ENCODE data around the gene PFKP.
A peak's percentile ranks its signal among the peaks of the same experiment; 100 is the strongest.

Gene PFKP

DNA sequence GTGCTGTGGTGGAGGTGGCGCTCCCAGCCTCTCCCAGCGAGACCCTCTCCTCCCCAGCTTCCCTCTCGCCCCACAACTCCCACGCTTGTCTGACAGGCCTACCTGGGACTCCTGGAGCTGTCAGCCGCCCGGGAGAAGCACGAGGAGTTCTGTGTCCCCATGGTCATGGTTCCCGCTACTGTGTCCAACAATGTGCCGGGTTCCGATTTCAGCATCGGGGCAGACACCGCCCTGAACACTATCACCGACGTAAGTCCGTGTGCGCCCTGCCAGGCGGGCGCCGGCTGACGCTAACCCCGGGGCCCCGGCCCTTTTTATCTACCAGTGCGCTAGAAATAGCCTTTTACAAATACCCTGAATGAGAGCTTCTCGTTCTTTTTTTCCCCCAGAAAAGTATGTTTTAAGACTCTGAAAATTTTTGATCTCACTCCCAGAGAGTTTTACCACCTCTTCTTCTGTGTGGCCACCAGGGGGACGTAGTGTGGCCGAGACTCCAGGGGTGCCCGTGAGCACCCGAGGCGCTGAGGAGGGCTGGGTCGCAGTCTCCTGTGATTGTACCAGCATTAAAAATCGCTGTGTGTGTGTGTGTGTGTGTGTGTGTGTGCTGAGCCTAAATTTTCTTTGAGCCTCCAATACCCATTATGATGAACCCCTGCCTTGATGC lies 52.6 kb downstream of the PFKP start:
- DNase-seq, result no peak

DNA sequence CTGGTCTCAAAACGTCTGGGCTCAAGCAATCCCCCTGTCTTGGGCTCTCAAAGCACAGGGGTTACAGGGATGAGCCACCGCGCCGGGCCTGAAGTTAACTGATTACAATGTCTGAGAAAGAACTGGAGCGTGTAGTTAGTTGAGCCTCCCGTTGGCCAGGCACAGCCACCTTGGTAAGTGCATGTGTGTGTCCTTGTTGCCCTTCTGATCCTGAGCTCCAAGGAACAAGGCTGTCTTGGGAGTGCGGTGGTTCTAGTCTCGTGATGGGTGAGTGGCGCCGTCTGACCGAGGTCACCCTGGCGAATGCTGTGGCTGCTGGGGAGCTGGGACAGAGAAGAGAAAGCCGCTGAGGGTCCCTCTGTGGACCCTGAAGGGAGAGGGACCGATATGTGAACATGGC lies 54.7 kb downstream of the PFKP start:
- no peak for DNase-seq

DNA sequence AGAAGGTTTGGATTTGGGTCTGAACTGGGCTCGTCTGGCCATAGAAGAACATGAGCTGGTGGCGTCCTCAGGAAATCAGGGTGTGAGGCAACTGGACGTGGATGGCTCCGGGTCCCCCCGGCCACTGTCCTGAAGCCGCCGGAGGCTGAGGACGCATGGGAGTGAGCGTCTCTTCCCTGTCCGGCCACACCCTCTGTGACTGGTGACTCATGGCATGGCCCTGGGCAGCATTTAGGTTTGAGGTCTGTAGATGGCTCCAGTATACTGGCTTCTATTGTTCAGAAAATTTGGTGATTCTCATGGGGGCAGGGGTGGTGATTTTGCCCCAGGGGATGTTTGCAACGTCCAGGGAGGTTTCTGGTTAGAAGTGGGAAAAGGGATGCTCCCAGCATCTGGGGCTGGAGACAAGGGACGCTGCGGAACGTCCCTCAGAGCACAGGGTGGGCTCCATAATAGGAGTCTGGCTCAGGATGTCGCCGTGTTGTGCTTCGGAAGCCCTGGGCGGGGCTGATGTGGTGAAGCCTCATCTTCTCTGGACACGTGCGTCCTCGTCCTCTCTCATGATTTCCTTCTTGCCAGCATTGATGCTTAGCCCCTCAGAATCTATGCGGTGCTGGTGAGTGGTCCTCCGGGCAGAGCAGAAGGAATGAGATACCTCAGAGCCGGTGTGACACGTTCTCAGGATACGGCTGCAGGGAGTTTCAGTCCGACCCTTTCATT lies 55.3 kb downstream of the PFKP start:
- DNase-seq, result no peak

DNA sequence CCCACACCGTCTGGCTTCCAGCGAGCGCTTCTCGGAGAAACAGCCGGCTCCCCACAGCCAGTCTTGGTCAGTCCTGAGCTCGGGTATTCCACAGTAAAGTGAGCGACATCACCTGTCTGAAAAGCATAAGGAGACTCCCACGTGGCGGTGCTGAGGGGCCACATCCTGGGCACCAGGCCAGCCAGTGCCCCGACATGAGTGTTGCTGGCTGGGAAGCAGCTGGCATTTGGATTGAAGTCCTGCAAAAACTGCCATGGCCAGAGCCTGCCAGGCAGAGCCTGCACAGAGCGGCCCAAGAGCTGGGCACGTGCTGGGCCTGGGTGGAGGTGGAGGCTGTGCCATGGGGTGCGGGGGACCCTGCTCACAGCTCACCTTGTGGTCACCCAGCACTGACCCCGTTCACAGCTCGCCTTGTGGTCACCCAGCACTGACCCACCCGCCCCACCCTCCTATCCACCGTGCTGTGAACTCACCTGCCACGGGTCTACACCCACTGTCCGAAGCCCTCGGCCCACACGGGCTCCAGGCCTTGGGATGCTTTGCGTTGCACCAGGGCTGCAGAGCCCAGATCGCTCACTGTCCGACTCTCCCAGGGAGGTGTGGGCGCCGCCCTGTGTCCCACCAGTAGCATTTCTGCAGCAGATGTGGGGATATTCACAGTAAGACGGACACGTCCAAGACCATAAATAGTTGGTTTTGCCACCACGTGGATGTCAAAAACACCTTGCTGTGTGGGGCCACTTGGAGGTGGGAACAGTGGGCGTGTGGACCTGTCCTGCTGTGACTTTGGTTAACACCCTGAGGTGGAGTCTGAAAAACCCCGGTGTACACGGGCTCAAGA lies 56.4 kb downstream of the PFKP start:
- no peak for DNase-seq

DNA sequence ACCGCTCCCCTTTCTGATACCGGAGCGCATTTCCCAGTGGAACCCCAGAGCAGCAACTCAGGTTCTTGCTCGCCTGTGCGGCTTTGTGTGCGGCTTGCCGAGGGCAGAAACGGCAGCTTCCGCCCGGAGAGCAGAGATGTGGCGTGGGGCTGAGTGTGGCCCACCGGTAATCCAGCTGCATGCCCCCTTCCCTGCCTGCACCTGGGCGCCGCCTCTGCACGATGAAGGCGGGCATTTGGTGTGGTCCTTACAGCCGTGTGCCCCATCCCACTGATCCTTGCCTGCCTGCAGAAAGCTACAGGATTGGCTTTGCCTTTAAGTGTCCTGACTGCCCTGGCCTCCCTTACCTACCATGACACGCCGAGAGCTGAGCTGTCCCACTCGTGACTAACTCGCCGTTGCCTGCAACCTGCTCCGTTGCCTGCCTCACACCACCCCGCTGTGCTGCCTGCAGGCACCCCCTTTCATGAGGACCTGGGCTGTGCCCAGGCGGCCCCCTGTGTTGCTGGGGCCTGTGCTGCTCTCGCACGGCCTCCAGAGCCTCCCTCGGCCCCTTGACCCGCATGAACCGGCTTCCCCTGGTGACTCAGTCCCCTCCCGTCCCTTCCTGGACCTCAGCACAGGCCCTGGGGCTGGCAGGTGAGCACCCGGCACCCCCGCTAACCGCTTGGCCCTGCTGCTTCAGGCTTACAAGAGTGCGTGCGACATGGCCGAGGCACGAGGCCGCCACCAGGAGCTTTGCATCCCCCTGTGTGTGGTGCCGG lies 57.2 kb downstream of the PFKP start:
- no peak for DNase-seq

DNA sequence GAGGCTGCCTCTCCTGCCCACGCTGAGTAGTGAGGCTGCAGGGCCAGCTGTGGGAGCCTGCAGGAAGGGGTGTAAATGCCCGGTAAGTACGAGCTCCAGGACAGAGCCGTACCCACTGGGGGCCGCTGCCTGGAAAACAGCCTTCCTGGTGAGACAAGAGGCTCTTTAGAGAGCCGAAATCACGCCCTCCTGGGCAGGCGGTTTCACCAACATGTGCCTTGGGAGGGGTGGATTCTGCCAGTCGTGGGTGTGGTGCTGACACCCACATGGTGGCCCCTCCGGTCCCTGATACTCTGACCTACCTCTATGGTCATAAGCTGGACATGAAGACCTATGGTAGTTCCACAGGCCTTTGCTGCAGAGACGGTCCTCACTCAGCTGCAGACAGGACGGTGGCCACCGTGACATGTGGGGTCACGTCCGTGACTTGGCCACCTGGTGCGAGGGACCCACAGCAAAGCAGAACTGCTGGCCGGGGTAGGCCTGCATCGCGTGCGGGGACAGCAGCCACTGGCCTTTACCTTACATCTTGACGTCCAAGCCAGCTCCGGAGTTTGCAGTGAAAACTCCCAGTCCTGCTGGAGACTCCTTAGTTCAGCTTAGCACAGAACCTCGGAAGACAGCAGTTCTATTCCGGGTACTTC lies 58.3 kb downstream of the PFKP start:
- no peak for DNase-seq

DNA sequence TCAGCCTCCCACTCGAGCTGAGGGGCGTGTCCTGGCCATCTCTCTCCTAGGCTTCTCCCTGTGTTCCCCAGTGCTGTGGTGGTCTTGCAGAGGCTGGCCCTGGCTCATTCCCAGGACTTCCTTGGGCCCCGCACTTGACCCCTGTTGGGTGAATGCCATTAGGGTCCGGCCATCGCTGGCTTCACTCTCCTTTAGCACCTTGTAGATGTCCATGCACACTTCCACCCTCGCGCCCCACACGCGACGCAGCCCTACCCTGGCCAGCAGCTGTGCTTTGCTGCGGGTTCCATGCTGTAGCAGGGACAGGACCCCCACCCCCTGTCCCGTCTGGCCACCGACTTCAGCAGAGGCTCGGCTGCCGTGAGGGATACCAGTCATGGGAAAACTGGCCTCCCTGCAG lies 58.9 kb downstream of the PFKP start:
- no peak for DNase-seq

DNA sequence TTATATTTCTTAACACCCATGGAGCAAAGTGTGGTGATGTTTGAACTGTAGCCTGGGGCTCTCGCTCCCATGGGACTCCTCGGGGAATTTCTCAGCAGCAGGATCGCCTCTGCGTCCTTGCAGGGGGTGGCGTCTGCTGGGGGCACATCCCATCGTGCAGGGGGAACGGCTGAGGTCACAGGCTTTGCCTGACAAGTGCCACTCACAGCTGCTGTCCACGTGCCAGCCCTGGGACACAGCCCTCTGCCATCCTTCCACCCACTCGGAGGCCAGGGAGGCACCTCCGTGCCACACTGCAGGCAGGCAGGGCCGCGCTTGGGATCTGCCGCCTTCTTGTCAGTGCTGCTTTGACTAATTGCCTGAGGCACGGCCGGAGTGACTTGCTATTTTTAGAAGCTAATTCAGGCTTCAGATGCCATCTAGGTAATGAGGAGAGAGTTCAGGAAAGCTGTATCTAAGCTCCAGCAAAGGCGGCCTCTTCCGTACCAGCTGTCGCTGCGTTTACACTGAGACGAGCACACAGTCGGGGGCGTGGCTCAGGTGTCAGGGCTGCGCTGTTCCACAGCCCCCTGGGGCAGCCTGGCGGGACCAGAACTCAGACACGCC lies 59.5 kb downstream of the PFKP start:
- no peak for DNase-seq

DNA sequence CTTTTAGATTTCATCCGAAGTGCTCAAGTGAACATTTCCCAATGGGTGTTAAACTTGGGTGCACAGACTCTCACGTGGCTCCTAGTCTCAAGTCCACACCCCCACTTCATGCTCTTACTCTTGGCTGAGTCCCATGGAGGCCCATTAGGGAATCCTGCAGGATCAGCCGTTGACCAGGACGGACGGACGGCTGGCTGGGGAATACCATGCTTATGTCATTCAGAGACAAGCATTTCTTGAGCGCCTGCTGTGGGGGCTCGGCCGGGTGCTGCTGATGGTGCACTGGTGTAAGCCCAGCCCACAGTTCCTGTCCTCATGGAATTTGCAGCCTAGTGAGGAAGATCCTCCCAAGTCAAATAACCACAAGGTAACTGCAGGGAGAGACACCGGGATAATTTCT lies 60.6 kb downstream of the PFKP start:
- DNase-seq, result no peak

DNA sequence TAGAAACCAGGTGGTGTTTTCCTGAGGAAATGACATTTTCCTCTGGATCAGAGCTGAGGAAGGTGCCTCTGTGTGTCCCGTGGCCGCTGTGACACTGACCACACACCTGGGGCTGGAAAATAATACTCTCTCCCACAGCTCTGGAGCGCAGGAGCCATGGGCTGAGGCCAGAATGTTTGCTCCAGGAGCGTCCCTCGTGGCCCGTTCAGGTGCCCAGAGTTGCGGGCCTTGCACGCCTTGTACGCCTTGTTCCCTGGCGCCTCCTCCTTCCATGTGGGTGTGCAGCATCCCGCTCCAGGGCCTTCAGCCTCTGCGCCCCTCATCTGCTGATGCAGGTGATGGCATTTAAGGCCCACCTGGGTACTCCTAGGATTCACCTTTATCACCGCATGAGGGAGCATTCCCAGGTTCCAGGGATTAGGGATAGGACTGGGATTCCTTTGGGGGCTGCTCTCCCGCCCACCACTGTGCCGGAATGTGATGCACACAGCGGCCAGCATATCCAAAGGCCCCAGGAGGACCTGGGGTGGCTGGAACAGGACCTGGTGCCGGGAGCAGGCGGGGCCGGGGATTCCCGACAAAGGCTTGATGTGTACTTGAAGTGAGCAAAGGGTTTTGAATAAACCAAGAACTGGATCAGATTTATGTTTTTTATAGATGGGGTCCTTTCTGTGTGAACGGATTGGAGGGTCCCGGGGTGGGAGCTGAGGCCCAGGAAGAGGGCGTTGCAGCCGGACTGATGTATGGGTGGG lies 61.2 kb downstream of the PFKP start:
- no peak for DNase-seq

DNA sequence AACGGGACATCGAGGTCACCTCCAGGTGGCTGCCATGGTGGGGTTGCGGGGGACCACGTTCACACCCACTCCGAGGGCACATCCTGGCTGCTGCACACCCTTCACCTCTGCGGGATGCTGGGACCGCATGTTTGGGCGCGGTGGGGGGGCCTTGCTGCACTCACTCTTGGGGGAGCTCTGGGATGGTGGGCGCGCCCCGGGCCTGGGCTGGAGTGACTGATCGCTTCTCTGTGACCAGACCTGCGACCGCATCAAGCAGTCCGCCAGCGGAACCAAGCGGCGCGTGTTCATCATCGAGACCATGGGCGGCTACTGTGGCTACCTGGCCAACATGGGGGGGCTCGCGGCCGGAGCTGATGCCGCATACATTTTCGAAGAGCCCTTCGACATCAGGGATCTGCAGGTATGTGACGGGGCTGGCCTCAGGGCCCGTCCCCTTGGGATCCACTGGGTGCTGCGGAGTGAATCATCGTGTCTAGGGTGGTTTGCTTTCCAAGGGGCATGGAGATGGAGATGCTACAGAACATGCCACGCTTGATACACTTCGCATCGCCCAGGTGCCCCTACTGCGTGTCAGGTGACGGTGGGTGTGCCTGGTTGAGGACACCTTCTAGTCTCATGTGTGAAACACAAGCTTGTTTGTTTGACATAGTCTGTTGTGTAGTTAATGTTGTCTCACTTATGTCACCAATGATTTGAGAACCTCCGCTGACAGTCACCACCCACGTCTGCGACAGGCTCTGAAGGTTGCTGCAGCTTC lies 62.4 kb downstream of the PFKP start:
- DNase-seq, result no peak

DNA sequence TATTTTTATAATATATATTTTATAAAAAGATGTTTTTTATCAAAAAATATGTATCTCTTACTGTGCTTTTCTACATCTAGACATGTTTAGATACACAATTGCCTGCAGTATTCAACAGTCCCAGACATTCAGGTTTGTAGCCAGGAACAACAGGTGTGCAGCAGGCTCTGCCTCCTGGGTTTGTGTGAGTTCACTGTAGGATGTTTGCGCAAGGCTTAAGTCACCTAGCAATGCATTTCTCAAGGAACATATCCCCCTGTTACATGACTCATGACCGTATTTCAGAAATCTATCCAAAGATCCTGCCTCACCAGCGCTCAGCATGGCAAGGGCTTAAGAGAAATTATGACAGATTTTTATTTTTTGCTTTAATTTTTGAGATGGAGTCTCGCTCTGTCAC lies 63.8 kb downstream of the PFKP start:
- DNase-seq, result no peak

DNA sequence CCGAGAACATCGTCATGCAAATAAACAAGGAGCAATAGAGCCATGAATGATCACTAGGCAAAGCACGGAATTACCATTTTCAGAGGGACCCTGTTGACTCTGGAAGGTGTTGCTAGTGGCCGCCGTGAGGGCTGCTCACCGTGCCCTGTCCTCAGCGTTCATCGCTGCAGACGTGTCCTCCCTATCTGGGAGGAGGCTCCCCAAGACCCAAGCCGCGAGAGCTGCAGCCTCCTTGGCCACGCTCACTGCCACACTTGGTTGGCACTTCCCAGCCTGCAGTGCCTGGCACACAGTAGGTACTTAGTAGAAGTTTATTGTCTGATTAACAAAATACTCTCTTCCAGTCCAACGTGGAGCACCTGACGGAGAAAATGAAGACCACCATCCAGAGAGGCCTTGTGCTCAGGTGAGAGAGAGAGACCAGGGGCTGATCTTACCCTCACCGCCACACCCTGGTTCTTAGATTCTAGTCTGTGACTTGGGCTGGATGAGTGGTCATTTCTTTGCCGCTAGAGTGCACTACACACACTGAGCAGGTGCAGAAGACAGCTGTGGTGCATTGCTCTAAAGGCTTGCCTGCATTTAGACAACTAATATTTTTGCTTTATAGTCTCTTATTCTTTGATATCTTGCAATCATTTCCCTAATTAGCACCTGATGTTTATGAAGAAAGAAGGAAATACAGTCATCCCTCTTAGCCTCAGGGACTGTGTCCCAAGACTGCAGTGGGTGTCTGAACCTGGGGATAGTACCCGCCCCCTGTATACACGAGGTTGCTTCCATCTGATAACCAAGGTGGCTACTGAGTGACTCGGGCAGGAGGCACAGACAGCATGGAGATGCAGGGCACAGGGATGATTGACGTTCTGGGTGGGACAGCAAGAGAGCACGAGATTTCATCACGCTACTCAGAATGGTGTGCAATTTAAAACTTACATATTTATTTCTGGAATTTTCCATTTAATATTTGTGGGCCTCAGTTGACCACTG lies 65.0 kb downstream of the PFKP start:
- DNase-seq, result peak; percentile 30

DNA sequence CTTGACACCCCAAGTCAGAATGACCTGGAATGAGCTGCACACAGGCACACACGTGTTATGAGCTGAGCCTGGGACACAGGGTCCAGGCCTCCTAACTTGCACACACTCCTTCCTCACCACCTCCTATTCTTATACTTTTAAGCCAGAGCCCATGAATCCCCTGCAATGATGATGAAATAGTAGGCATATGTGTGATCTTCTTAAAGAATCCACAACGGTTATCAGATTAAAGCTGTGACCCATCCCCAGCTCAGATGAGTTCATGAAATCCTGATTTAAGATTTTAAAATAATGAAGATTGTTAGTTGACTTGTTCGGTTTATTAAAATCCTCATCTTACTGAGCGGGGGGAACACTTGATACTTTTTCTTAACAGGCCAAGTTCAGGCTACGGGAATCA lies 66.6 kb downstream of the PFKP start:
- no peak for DNase-seq

DNA sequence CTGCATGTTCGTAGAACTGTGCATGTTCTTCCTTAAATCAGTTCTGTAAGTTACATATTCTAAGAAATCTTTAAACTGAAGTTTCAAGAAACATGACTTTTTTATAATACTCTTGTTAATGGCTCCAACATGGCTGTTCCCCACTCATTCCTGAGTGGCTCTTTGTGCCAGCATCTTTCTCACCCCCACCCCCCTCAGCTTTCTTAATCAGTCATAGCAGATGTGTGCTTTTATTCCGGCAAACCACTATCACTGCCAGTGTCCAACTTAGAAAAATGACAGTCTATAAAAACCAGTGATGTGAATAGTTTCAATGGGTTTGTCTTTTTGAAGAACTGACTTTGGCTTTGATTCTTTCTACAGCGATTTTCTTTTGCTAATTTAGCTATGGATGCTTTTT lies 67.7 kb downstream of the PFKP start:
- no peak for DNase-seq

DNA sequence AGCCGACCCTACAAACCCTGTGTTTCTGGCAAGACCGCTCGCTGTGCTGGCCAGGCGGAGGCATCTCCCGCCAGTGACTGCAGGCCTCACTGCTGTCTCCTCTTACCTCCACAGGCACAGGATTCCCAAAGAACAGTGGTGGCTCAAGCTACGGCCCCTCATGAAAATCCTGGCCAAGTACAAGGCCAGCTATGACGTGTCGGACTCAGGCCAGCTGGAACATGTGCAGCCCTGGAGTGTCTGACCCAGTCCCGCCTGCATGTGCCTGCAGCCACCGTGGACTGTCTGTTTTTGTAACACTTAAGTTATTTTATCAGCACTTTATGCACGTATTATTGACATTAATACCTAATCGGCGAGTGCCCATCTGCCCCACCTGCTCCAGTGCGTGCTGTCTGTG lies 69.0 kb downstream of the PFKP start:
- DNase-seq, result peak; percentile 50

DNA sequence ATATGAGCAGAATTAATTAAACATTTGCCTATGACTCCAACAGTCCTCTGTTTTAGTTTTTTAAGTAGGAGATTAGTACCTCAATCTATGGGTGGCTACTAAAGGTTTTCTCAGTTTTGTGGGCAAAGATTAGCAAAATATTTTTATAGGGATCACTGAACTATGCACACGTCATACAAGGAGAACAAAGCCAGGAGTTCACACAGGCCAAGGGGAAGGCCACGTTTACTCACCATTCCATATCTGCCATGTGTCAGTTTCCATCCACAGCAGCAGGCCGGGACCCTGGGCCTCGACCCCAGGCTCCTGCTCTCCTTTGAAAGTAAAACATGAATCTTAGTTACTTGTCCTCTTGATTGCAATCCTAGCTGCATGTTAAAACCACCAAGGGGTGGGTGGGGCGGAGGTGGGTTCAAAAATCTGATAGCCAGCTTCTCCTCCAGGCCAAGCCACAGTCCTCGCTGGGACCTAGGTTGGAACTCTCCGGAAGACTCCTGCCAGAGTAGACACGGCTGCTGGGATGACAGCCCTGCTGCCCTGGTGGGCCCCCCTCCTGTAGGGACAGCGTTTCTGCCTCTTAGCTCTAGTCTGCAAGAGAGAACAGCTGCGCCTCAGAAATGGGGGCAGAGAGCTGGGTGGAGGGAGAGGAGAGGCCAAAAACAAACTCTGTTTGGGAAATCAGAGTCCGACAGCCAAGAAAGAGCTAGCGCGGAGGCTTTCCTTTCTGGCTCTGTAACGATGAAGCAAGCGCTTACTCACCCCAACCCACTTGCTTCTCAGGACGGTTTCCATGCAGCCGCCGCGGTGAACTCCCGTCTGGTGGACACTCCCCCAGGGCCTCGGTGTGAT lies 69.6 kb downstream of the PFKP start:
- peak; percentile 60 for DNase-seq

DNA sequence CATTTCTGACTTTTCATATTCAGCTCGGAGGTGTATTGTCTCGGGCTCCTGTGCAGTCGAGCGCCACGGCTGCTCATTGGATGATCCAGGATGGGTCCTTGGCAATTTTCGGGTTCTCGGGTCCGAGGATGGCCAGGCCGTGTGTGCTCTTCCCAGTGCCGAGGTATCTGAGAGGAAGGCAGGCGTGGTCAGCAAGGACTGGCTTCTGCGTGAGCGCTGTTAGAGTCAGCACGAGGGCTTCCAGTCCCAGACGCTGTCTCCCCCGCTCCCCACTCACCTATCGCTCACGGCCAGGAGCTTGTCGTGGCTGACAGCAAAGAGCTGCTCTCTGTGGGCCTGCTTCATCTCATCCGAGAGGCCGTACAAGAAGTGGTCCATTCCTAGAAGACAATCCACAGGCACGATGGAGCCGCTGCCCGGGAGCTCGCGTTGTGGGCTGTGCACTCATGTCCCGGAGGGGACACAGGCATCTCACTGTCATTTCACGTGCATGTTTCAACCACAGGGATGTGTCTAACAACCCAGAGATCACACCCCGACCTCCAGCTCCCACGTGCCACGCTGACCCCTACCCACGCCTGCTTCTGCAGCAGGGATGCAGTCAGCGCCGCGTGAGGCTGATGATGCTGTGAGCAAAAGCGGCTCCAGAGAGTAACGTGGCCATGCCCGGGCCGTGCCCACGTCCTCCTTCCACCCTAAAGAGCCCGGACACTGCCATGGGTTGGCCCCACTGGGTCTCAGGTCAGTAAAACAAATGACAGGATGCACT lies 70.8 kb downstream of the PFKP start:
- peak; percentile 59 for DNase-seq

All from activated effector memory CD4-positive, alpha-beta T cell treated with anti-CD3 and anti-CD28 coated beads, Interleukin-2, amount 50 U/mL, for 16 hours (primary cell).